NCI-H2196 (cell line): Measurements from ENCODE around the gene GH1.
"Not testable (repeated sequence)": the region's sequence is repeated elsewhere in the genome, so short reads cannot be mapped to it uniquely, and the experiment has no call there.

ENCODE experiments used
- DNase-seq: peaks from one replicate; lab custom pipeline; 2025; ENCODE audit not compliant: unreplicated experiment; lab: John Stamatoyannopoulos, UW

The GH1 gene

GRCh38 chr17:63918789-63919305 is at the start of gene GH1:
TSS of gene GH1 (minus strand) at chr17:63918839. CDS start at chr17:63918776, 63 bp downstream.
- DNase-seq, result not testable (repeated sequence)

GRCh38 chr17:63967953-63968352 is 49.3 kb upstream of the GH1 start:
- no peak for DNase-seq

- no peak for DNase-seq
Observed at GRCh38 chr17:63966646-63967264, 48.1 kb upstream of the GH1 start.

GRCh38 chr17:63963123-63963522 is 44.5 kb upstream of the GH1 start:
- DNase-seq, result no peak

GRCh38 chr17:63962298-63962744 is 43.7 kb upstream of the GH1 start:
- DNase-seq, result no peak

- peak; percentile 19 for DNase-seq
Observed at GRCh38 chr17:63961355-63962212, 42.9 kb upstream of the GH1 start.

- no peak for DNase-seq
Observed at GRCh38 chr17:63960430-63960829, 41.8 kb upstream of the GH1 start.

GRCh38 chr17:63960006-63960405 is 41.4 kb upstream of the GH1 start:
- no peak for DNase-seq

- DNase-seq, result no peak
Observed at GRCh38 chr17:63956296-63956920, 37.8 kb upstream of the GH1 start.

- DNase-seq, result no peak
Observed at GRCh38 chr17:63955791-63956190, 37.2 kb upstream of the GH1 start.

- DNase-seq, result no peak
Observed at GRCh38 chr17:63955232-63955631, 36.6 kb upstream of the GH1 start.

GRCh38 chr17:63954402-63955063 is 35.9 kb upstream of the GH1 start:
- peak; percentile 11 for DNase-seq

- DNase-seq, result peak; percentile 52
Observed at GRCh38 chr17:63950940-63951907, 32.6 kb upstream of the GH1 start.

GRCh38 chr17:63949576-63950250 is 31.1 kb upstream of the GH1 start:
- DNase-seq, result no peak

GRCh38 chr17:63948521-63948920 is 29.9 kb upstream of the GH1 start:
- no peak for DNase-seq

- no peak for DNase-seq
Observed at GRCh38 chr17:63947711-63948330, 29.2 kb upstream of the GH1 start.

- peak; percentile 64 for DNase-seq
Observed at GRCh38 chr17:63946440-63947363, 28.1 kb upstream of the GH1 start.
